Nucleus accumbens (tissue), 56 donors: ENCODE data around the gene RASL10B.
"Not testable (repeated sequence)": the region's sequence is repeated elsewhere in the genome, so short reads cannot be mapped to it uniquely, and the experiment has no call there.

Experiments
- DNase-seq, 56 donors: peaks; one replicate each; lab custom pipeline; 2025; lab: John Stamatoyannopoulos, UW

RASL10B gene, protein sequence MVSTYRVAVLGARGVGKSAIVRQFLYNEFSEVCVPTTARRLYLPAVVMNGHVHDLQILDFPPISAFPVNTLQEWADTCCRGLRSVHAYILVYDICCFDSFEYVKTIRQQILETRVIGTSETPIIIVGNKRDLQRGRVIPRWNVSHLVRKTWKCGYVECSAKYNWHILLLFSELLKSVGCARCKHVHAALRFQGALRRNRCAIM

DNA sequence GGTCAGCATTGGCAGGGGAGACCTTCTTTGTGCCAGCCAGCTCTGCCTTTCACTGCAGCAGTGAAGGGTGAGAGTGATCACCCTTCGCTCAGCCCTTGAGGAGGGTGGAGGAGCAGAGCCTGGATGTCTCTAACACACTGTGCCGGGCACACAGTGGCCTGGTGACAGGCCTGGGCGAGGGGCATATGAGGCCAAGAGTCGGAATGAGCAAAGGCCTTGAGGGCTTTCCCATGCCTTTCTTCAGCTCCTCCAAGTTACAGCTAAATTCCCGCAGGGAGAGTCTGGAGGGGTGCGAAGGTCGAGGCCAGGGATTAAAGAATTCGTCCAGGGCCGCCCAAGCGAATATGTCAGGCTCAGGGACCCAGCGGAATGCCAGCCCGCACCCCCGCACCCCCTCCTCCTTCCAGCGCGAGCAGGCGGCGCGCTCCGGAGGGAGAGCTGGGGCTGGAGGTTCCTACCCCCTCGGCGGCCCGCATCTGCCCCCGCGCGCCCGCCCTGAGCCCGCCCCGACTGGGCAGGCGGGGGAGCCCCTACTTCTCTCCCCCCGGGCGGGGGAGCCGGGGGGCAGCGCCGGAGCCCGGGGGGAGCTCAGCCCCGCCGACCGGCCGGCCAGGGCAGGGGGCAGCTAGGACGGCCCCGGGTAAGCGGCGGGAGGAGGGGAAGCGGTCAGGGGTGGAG is at the start of gene RASL10B:
Gene RASL10B (plus strand): TSS at position 401 of the 678 bp plus-strand sequence. CDS start 3,546 bp downstream, outside the sequence.
- peak in 45 of 56 donors; percentile 9 to 78 (median 39) for DNase-seq

DNA sequence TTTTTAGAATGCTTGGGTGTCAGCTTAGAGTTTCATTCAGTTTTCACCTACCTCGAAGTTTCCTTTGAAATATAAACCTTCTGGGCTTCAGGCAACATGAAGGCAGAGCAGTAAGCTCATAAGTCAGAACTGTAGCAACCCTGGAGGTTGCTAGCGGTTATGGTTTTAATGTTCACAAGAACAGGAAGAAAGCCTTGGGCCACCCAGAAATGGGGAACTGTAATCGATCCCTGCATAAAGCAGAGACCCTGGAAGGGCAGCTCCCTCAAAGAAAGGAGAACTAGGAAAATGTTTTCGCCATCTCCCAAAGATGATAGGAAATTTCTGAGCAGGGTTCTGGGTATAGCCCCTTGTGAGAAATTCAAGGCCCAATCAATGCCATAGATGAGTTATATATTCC is 47.8 kb upstream of the RASL10B start:
- DNase-seq, result no peak

DNA sequence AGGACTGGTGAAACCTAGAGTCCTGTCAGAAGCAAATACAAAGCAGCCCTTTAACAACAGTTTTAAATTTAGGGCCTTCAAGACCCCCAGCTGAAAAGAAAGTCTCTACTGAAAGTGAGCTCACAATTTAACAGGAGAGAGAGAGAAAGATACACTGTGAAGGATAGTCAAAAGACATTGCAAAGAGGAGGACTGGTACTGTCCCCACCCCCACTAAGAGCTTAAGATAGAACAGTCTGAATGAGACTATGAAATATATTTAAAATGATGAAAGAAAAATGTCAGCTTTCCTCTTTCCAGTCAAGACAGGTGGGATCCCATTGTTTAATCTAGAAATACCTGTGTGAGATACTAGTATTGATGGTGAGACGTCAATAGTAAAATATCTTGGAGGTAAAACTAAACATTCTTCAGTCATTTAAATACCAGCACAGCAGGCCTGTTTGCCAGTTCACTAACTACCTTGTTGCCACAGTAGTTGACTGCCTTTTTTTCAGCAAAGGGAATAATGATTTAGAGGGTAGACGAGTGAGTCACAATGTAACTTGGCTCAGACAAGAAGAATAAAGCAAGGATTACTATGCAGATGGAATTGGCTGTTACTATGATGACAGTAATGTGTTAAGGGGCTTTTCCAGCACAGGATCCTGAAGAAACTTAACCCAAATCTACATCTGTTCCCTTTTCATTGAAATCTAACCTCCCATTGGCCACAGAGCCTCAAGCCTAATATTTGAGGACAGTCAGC is 47.2 kb upstream of the RASL10B start:
- no peak for DNase-seq

DNA sequence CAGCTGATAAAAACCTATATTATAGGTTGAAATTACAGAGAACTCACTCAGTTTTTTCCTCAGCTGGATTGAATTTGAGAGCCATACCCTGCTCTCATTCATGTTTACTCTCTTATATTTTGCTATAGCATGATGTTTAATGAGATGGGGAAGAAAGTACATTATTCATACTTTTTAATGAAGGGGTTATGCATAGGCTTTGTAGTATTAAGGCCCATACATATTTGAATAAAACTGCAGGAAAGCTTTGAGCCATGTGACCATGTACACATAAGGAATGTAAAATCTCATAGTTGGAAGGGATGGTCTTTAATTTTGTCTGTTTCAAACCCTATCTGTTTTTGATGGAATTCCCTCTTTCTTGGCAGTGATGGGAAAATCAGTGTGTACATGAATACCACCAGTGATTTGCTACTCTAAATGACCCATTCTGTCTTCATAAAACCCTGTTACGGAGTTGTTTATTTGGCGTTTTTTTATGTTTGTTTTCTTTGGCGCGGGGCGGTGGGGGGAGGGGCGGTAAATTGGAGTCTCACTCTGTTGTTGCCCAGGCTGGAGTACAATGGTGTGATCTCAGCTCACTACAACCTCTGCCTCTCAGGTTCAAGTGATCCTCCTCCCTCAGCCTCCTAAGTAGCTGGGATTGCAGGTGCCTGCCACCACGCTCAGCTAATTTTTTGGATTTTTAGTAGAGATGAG is 38.8 kb upstream of the RASL10B start:
- no peak for DNase-seq

DNA sequence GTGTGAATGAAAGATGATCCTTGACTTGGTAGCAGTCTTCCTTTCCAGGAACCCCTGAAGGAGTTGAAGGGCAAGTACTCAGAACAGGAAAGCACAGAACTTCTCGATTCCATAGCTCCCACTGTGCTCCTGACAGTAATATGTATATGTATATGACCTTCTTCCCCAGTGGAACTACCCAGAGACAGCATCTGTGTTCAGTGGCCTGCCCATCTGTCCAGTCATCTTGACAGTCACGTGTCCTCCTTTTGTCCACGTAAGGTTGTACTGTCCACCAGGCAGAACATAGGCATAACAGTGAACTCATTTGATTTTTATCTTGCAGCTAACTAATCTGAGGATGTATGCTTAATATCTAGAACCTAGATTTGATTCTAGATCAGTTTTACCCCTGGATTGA is 37.8 kb upstream of the RASL10B start:
- no peak for DNase-seq

DNA sequence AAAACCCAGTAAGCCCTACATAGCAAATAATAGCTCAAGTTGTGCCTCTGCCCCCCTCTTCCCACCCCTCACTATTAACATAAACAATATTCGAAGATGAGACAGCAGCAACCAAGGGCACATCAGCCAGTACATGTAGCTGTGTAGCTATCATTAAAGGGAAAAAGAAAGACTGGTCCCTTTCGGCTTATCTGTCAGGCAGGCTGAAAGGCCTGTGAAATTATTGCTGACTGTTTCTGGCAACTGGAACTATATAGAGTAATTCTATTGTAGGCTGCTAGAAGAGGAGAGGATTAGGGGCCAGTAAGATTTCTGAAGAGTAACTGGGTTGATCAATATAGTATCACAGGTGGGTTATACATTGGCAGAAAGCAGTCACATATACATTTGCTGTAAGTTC is 36.5 kb upstream of the RASL10B start:
- DNase-seq, result no peak

DNA sequence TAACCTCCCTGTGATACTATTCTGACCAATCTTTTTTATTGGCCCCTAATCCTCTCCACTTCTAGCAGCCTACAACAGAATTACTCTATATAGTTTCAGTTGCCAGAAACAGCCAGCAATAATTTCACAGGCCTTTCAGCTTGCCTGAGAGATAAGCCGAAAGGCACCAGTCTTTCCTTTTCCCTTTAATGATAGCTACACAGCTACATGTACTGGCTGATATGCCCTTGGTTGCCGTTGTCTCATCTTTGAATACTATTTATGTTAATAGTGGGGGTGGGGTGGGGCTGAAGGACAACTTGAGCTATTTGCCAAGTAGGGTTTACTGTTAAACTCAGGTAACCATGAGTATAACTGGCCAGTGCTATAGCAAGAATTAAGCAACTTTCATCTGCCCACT is 35.8 kb upstream of the RASL10B start:
- DNase-seq, result no peak

DNA sequence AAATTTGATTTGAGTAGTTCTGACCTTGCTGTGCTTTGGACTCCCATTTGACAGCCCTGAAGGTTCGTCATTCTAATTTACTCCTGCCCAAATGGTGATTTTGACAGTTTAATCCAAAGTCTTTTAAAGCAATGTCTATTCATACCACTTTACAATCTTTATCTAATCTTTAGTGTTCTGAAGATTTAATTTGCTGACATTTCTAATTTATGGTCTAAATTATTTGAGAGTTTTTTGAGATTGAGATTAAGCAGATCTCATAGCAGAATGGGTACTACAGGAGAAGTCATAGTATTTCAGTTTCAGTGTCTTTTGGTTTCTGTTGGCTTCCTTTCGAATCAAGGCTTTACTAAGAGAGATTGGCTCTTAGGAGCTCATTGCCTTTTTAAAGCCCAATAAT is 32.6 kb upstream of the RASL10B start:
- DNase-seq, result no peak

DNA sequence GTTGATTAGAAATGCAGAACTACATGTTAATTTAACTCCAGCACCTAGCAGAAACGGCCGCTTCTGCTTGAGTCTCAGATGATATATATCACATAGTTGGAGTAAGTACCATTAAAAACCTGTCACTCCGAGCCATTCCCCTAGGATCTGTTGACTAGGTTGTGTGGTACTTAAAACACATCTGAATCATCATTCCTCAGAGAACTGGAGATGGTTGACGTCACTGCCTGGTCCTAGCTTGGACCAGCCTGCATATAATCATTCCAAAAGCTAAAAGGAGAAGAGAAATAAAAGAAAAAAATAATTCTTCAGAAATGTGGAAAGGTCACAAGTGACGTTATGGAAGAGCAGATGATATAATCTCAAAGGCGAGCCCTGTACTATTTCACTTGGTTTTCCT is 31.3 kb upstream of the RASL10B start:
- DNase-seq, result no peak

DNA sequence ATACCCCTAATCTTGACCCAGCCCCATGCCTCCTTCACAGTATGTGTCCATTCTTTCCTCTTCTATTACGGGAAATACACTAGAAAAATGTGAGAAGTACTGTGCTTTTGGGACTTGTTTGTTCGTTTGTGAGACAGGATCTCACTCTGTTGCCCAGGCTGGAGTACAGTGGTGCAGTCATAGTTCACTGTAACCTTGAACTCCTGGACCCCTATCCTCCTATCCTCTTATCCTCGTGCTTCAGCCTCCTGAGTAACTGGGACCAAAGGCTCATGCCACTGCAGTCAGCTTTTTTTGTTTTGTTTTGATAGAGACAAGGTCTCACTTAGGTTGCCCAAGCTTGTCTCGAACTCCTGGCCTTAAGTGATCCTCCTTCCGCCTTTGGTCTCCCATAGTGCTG is 29.9 kb upstream of the RASL10B start:
- DNase-seq, result no peak

DNA sequence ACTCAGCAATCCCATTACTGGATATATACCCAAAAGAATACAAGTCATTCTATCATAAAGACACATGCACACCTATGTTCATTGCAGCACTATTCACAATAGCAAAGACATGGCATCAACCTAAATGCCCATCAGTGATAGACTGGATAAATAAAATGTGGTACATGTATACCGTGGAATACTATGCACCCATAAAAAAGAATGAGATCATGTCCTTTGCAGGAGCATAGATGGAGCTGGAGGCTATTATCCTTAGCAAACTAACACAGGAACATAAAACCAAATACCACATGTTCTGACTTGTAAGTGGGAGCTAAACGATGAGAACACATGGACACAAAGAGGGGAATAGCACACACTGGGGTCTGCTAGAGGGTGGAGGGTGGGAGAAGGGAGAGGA is 28.1 kb upstream of the RASL10B start:
- not testable (repeated sequence) for DNase-seq

DNA sequence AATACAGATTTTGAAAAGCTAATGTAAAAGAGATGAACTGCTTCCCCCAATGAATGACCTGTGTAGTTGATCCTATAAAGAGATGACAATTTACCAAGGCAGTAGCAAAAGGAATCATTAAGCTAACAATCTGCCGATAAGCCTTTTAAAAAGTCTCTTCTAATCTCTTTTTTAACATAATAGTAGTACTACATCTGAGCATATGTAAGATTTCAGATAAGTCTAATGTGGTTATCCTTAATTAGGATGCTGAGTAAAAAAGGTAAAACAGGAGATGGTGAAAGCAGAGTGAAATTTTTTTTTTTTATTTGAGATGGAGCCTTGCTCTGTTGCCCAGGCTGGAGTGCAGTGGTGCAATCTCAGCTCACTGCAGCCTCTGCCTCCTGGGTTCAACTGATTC is 26.2 kb upstream of the RASL10B start:
- DNase-seq, result no peak

DNA sequence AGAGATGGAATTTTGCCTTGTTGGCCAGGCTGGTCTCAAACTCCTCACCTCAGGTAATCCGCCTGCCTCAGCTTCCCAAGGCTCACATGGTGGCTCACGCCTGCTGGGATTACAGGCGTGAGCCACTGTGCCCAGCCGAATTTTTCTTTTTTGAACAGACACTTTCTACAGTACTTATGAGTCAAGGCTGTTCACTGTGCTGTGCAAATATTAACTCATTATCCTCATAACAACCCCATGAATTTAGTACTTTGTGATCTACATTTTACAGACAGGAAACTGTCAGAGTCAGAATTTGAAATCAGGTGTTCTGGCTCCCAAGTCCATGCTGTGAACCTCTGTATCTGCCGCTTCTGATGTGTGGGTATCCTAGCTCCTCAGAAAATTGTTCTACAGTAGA is 25.7 kb upstream of the RASL10B start:
- no peak for DNase-seq

DNA sequence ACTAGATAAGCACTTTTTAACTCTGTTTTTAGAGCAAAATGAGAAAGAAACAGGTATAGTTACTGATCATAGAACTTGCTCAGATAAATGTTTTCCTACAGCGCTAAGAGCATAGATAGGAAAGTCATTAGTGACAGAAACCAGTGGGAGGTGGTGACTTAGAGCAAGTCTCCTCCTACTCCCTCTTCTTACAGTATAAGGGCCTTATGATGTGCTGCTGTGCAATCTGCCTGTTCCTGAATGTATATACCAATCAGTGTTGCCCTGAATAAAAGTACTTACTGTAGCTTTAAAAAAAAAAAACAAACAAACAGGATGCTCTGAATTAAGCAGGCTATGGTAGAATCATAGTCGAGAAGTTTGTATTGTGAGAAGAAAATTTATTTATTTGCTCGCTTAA is 23.3 kb upstream of the RASL10B start:
- no peak for DNase-seq

DNA sequence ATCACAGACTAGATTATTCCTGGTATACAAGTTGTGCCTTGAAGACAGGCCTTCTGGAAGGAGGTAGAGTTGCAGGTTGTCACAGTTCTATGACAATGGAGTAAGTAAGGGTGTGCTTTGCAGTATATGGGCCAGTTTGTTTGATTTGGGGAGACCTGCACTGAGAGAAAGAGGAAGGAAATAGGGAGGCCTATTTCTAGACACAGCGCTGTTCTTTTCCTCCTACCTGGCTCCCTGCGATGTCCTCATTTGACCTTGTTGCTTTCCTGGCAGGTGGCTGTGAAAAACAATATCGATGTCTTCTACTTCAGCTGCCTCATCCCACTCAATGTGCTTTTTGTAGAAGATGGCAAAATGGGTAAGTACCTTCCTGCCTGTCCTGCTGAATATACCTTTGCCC is 22.5 kb upstream of the RASL10B start:
- no peak for DNase-seq

DNA sequence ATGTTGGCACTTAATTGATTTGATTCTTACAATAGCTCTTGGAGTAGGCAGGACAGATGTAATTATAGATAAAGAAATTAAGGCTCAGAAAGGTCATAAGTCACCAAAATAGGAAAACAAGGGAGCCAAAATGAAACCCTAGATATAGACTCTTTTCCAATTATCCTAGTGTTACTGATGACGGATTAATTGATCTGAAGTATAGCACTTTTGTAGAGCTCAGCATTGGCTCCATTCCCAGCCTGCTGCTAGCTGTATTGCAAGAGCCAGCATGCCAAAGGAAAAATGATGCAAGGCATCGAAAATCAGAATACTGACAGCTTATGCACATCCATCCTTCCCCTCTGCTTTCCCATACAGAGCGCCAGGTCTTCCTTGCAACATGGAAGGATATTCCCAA is 21.6 kb upstream of the RASL10B start:
- DNase-seq, result no peak

DNA sequence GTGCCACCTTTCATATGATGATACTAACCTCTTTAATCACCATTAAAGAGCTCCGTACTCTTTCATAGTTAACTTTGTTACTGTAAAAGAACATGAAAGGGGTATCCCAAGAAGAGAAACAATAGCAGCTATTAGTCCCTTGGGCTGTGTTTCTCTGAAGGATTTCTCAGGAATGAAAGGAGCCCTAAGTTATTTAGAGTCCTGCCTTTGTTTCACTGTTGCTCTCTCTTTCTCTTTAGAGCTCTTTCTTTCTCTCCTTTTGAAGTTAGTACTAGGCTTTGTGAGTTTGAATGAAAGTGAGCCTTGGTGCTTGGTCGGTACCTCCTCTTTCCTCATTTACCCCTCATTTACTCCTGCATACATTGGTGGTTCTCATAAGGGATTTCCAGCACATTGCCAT is 20.5 kb upstream of the RASL10B start:
- DNase-seq, result no peak

DNA sequence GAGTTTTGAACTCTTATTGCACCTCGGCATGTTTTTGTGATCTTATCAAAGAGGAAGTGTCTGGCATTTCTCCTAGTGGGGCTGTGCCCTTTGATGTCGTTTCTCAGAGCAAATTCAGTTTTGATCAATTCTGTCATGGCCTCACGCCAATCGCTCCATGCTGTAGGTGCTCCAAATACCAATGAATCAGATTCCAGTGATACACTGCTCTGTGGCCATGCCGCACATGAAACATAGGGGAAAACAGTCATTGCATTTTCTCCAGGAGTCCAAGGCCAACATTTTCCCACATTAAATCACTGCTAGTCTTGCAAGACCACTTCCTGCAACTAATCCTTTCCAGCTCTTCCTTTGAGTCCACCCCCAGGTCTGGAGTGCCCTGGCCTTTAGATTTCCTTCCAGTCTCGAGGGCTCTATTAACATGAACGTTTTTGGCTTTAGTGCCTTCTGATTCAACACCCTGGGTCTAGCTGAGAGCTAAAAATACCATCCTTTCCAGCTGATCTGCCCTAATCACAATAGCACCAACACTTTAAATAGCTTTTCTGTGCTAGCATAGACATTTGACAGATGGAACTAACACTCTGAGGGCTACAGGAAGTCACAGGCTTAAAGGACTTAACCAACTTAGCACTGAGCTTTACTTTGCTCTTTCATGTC is 18.2 kb upstream of the RASL10B start:
- no peak for DNase-seq

DNA sequence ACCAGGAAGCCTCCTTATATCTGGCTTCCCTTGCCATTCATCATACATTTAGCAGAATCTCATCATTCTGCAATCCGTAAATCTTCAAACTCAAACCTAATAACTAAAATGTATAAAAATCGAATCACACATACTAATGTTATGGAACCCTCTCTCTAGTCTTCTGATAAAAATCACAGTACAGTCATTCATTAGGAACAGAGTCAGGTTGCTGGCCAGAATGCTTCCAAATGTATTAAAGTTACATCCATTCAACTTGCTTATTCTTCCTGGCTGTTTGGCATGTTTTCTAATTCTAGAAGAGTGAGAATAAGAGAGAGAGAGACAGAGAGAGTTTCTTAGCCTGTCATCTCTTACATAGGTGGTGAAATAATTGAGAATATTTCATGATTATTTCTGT is 16.5 kb upstream of the RASL10B start:
- DNase-seq, result no peak

DNA sequence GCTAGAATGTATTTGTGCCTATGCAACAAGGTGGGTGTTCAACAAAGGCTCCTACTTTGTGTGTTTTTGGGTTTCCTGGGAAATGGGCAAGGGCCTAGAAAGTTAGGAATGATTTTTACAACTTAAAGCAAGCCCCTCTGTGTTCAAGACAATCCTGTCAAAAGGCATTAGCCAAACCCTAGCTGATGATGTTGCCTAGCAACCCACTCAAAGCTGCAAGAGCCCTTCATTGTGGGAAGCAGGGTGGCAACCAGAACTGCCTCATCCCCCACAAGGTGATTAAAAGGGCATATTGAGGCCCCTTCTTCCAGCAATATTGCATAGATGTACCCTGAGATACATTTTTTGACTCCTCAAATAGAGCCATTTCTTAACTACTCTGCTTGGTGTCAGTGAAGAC is 16.0 kb upstream of the RASL10B start:
- DNase-seq, result peak in 10 of 56 donors; percentile 6 to 59 (median 22)

DNA sequence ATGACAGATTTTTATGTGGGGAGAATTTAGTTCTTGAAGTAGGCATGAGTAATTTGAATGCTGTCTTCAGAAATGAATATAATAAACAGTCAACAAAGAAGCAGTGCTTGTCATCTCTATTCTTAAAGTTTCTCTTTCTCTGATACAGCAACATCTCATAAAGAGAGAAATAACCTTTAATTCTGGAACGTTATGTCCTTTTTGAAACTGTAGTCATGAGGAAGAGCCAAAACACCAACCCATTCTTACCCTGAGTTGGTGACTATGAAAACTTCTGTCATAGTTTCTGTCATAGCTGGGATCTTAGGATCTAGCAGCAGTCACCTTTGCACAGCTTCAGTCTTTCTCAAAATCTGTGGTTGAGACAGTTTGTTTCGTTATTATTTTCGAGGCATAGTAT is 15.3 kb upstream of the RASL10B start:
- no peak for DNase-seq
